Right ventricle myocardium superior (tissue), 1 donor: ENCODE data around the gene ZCCHC24. TPM values are rescaled to one million over a fixed set of nuclear protein-coding genes. Genes with fewer than 3 reads are reported as not detected.

Experiments used
- ATAC-seq: fragments of 200-7000 bp; cut with Tn5 transposase; one replicate; pipeline ENCODE4 v1.9.1; 2020; ENCODE audit warnings: mild to moderate bottlenecking; ENCODE audit not compliant: poor library complexity
- DNase-seq: peaks from one replicate; pipeline ENCODE4 v3.0.0-alpha.2; 2020
- intact Hi-C: fragments of 100-400 bp; cut with DNase I; formaldehyde crosslinking; loops from one replicate; pipeline ENCODE4 v1.11.2; 2022
- total RNA-seq: library from RNA; stranded (reverse); fragmentation: NEBNext Ultra II Directional; extraction: Animal tissue kit (Norgen Biotek cat#: 25700); gene quantifications from one replicate; pipeline ENCODE4 v1.2.1, GENCODE V29; 2021
- donor health status: DM: no; HTN: yes; CAD: no; lungs with severe emphysema.

ZCCHC24 gene
- total RNA-seq, 1 donor from 2014 or later, result 53.3 TPM

GRCh38 chr10:79360499-79361342, 84.7 kb downstream of the ZCCHC24 start:
- intact Hi-C loops, result no loop called here
- DNase-seq (no peak), ATAC-seq (no peak)

DNA sequence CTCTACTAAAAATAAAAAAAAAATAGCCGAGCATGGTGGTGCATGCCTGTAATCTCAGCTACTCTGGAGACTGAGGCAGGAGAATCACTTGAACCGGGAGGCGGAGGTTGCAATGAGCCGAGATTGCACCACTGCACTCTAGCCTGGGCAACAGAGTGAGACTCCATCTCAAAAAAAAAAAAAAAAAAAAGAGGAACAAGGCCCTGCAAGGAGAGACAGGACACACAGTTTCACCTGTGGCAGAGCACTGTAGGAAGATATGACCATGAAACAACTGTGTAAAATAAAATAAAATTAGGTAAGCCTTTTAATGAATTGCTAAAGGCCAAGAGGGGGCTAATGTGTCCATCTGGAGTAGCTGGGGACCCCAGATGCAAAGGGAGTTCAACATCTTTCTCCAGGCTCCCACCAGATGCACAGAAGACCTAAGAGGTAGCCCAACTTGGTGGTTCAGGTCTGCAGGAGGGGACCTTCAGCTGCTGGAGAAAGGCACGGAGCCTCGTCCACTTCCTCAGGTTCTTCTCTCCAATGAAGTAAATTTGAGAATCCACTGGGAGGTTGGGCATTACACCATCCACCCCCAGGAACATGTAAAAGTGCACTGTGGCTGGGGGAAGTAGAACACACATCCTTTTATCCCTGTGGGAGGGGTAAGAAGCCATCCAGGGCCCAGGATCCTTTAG, 85.5 kb downstream of the ZCCHC24 start:
- DNase-seq (no peak), ATAC-seq (no peak)
- intact Hi-C loops, result no loop called here

DNA sequence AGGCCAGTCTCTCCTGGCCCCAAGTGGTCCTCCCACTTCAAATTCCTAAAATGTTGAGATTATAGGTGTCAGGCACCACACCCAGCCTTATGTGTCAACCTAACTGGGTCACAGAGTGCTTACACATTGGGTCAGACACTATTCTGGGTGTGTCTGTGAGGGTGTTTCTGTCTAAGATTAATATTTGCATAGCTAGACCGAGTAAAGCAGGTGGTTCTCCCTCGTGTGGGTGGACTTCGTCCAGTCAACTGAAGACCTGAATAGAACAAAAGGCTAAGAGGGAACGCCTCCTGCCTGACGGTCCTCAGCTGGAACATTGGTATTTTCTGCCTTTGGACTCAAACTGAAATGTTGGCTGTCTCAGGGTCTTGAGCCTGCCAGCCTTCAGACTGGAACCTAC, 86.6 kb downstream of the ZCCHC24 start:
- intact Hi-C loops, result no loop called here
- peak; percentile 55 for ATAC-seq
- no peak for DNase-seq

DNA sequence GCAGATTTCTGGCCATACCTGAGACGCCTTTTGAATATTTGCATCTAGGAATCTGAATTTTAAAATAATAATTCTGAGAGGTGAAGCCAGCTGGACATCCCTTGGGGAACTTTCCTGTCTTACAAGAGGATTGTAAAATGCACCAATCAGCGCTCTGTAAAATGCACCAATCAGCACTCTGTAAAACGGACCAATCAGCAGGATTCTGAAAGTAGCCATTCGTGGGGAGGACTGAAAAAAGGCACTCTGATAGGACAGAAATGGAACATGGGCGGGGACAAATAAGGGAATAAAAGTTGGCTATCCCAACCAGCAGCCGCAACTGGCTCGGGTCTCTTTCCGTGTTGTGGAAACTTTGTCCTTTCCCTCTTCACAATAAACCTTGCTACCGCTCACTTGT, 88.2 kb downstream of the ZCCHC24 start:
- intact Hi-C loops, result no loop called here
- ATAC-seq, result no peak
- no peak for DNase-seq

- ATAC-seq, result no peak
- DNase-seq, result no peak
- intact Hi-C loops, result no loop called here
These were observed 89.3 kb downstream of the ZCCHC24 start for GRCh38 chr10:79356104-79356503.

GRCh38 chr10:79355420-79356017, 89.9 kb downstream of the ZCCHC24 start:
- ATAC-seq, result no peak
- no peak for DNase-seq
- intact Hi-C loops, result no loop called here

- no peak for DNase-seq
- ATAC-seq, result no peak
- intact Hi-C loops, result no loop called here
These were observed 90.8 kb downstream of the ZCCHC24 start for GRCh38 chr10:79354615-79355014.

DNA sequence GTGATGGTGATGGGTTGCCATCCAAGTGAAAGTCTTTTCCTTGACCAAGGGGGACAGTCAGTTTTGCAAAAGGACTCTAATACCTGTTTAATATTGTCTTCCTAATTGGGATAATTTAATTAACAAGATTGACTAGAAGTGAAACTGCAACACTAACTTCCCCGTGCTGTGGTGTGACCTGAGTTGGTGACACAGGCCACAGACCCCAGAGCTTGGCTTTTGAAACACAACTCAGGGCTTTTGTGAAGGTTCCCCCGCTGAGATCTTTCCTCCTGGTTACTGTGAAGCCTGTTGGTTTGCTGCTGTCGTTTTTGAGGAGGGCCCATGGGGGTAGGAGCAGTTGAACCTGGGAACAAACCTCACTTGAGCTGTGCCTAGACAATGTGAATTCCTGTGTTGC, 91.3 kb downstream of the ZCCHC24 start:
- DNase-seq, result no peak
- intact Hi-C loops, result no loop called here
- no peak for ATAC-seq

DNA sequence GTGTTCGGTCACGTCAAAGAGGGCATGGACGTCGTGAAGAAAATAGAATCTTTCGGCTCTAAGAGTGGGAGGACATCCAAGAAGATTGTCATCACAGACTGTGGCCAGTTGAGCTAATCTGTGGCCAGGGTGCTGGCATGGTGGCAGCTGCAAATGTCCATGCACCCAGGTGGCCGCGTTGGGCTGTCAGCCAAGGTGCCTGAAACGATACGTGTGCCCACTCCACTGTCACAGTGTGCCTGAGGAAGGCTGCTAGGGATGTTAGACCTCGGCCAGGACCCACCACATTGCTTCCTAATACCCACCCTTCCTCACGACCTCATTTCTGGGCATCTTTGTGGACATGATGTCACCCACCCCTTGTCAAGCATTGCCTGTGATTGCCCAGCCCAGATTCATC, 91.7 kb downstream of the ZCCHC24 start:
- DNase-seq, result no peak
- intact Hi-C loops, result no loop called here
- no peak for ATAC-seq

- intact Hi-C loops, result no loop called here
- ATAC-seq (no peak), DNase-seq (no peak)
These were observed 92.4 kb downstream of the ZCCHC24 start for GRCh38 chr10:79353000-79353406.

- DNase-seq, result no peak
- intact Hi-C loops, result no loop called here
- ATAC-seq, result no peak
These were observed 93.2 kb downstream of the ZCCHC24 start for GRCh38 chr10:79352035-79352877.

GRCh38 chr10:79351332-79351731, 94.1 kb downstream of the ZCCHC24 start:
- intact Hi-C loops, result no loop called here
- DNase-seq (no peak), ATAC-seq (no peak)

DNA sequence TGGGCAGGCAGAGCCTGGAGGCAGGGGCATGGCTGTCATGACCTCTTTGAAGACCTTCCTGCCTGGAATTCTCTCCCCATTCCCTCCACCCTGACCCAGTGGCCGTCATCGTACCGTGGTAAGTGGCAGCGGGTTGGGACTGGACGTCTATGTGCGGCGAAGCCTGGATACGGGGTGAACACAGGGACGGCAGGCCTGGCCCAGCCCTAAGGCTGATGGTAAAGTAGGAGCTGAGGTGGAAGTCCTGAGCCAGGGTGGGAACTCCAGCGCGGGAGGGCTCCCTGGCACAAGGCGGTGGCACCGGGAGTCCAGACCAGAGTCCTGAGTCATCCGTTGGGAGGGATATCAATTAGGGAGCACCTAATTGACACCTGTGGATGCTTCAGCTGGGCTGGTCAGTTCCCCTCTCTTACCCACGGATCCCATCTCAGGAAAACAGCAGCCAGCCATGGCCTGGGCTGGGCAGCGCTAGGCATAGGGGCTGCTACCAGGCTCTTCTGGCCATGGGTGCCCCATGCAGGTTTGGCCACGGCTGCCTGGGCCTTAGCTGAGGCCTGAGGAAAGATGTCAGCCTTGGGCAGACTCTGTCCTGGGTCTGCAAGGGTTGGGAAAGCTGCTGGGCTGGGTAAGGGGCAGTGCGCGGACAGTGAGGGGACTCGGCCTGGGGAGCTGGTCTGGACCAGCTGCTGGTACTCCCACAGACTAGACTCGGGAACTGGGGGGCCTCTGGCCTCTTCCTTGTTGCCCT, 94.8 kb downstream of the ZCCHC24 start:
- intact Hi-C loops, result no loop called here
- DNase-seq, result no peak
- ATAC-seq, result no peak

DNA sequence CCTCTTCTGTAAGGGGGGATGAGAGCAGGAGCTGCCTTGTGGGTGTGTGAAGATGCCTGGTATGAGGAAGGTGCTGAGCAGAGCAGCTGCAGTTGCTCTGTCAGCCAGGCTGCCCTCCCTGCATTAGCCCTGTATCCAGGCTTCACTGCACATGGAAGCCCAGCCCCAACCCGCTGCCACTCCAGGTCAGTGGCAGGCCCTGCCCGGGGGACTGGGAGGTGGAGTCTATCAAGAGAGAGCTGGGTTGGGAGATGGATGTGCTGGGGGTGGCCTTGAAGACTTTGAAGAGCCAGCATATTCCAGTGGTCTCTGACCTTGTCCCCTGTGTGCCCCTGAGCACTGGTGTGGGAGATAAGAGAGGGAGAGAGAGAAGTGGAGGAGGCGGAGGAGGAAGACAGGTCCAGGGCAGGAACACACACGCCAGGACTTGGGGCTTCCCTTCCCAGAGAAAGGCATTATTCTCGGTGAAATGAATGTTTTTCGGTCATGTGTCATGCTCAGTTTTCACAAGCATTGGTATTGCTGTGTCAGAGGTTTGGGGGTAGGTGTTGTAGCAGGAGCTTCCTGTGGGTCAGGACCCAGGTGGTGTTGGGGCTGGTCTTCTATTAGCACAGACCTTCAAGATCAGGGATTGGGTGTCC, 95.5 kb downstream of the ZCCHC24 start:
- no peak for DNase-seq
- intact Hi-C loops, result no loop called here
- no peak for ATAC-seq

GRCh38 chr10:79349072-79349491, 96.3 kb downstream of the ZCCHC24 start:
- DNase-seq (no peak), ATAC-seq (no peak)
- intact Hi-C loops, result no loop called here

- ATAC-seq (no peak), DNase-seq (no peak)
- intact Hi-C loops, result no loop called here
These were observed 96.8 kb downstream of the ZCCHC24 start for GRCh38 chr10:79348640-79348988.

GRCh38 chr10:79347894-79348639, 97.4 kb downstream of the ZCCHC24 start:
- intact Hi-C loops, result no loop called here

More at GRCh38 chr10:79347894-79348639, 97.4 kb downstream of the ZCCHC24 start:
- peak; percentile 85 for DNase-seq
- ATAC-seq, result peak; percentile 74
